OCI-M2 (cell line): ENCODE measurements around the gene NHS.

Source experiments
- DNase-seq: peaks from one replicate; lab custom pipeline; 2025; ENCODE audit not compliant: unreplicated experiment; lab: John Stamatoyannopoulos, UW

Gene NHS

DNA sequence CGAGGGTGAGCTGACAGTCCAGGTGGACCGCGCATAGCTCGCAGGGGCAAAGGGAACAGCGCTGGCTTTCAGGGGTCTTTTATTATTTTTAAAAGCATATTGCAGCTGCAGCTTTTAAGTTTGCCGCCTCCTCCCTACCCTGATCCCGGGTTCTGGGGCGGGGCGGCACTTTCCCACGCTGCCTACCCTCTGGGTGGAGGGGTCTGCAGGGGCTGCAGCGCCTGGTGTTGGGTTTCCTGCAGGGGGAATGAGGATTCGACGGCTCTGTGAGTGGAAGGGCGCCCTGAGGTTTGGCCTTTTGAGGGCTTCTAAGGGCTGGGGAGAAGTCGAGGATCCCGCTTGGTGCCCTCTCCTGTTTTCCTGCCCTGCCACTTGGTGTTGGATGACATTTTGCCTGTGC, 281.6 kb downstream of the NHS start:
- no peak for DNase-seq

DNA sequence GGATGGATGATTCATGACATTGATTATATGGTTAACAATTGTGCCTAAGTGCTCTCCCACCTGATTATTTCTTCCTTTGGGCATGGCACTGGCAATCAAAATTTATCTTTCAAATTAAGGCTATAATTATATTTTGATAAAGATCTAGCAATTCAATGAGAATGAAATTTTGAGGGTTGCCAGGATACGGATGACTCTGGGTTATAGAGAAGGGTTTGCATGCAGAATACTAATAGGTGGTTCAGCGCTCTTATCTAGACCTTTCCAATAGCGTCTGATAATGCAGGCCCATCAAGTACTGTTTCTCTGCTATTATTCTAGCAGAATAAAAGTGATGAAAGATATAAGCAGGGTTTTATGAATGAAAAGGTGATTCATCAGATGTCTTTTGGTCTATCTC, 287.4 kb downstream of the NHS start:
- DNase-seq: no peak

DNA sequence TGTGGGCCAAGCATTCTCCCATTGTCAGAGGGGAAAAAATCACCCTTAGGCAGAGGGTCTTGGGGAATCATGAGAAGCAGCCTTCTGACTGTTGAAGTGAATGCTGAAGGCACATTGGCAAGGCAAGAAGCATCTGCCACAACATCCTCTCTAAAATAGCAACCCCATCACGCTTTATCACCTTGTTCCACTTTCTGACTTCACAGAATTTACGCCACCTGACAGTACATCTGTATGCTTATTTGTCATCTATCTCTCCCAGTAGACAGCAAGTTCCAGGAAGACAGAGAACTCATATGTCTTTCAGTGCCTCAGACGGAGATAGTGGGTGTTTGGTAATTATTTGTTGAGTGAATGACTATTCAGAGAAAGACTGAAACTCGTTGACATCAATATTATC, 293.9 kb downstream of the NHS start:
- DNase-seq: no peak

DNA sequence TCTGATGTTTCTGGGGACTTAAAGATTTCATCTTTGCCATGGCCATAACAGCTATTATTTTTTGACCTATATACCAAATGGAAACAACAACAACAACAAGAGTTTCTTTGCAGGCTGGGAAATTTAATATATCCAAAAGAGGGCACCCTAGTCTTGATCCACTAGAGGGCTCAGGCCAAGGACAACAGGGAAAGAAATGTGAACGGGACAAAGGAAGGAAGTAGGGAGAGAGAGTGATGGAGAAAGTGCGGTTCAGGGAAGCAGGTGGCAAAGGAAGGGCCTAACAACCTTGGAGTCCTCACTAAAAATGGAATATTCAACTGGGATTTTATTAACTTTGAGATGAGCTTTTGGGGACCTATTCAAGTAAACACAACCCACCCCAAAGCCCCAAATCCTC, 294.5 kb downstream of the NHS start:
- no peak for DNase-seq

DNA sequence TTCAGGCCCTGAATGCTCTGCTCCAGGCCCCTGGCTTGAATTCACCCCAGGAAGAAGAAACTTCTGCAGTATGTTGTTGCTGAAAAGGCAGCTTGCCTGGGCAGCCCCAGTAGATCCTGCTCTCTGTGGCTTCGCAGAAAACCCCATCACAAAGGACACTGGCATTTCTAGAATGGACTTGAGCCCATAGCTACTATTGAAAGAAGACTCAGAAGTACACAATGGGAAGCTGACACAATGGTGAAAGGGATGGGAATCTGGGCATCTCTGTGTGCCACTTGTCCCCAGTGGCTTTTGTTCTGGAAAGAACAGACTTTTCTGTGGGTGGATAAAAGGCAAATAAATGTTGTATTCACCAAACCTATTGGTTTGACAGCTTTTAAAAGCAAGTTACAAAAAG, 294.9 kb downstream of the NHS start:
- DNase-seq: no peak

DNA sequence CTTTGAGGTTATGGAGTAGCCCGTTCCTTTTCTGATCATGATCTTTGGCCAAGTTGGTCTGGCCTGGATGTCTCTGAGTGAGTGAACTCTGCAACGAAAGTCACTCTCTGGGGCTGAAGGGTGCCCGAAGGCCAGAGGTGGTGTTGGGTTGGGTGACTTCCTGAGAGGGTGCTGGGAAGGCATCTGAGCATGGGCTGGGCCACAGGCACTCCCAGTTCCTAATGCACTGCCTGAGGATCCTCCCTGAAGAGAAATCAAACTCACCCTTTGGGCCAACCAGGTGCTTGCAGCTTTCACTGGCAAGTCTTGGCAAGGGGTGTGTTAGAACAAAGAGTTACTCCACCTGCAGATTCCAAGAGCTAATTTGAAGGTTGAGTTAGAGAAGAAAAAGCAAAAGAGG, 295.9 kb downstream of the NHS start:
- DNase-seq: no peak

DNA sequence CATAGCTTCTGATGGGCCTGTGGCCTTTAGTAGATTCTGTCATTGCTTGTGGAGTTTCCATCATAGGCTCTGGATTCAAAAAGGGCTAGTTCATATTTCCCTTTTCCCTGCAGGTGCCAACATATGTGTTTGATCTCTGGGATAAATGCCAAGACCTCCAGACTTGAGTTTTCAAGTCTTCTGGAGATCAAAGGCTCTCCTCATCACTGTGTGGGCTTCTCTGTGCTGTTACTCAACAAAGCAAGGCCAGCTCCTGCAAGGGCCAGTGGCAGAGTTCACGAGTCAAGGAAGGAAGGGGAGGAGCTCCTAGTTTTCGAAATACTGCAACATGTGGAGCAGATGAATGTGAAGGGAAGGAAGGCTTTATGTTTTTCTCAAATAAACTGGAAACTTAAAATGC, 299.6 kb downstream of the NHS start:
- no peak for DNase-seq

DNA sequence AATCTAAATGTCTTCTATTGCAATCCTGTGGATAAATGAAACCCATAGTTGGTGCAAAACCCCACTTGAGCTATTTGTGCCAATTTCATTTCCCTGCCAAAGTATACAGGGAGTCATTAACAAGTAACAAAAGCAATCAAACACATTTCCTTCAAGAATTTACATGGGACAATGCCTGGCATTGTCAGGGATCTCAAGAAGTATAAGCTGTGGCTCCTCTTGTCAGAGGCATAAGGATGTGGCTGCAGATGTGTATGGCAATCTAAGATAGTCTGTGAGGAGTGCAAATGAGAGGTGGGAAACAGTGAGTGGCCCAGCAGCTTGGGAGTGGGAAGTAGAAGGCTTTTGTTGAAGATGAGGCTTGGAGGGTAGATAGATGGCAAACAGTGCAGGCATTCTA, 304.3 kb downstream of the NHS start:
- DNase-seq: no peak

DNA sequence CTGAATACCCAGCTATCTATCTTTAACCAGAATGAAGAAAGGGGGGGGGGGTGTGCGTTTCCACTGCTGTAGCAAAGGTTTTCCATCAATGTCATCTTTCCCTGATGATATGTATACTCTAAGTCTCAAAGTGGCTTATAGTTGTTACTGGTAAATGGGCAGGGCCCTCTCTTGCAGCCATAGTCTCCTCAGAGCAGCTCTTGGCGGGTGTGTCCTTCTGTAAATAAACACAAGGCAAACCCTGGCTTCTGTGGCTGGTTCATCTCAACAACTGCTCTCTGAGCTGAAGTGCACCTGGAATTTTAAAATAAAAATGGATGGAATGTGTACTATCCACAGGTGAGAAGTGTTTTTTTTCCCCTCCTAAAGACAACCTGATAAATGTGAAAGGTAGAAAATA, 304.8 kb downstream of the NHS start:
- DNase-seq: no peak

DNA sequence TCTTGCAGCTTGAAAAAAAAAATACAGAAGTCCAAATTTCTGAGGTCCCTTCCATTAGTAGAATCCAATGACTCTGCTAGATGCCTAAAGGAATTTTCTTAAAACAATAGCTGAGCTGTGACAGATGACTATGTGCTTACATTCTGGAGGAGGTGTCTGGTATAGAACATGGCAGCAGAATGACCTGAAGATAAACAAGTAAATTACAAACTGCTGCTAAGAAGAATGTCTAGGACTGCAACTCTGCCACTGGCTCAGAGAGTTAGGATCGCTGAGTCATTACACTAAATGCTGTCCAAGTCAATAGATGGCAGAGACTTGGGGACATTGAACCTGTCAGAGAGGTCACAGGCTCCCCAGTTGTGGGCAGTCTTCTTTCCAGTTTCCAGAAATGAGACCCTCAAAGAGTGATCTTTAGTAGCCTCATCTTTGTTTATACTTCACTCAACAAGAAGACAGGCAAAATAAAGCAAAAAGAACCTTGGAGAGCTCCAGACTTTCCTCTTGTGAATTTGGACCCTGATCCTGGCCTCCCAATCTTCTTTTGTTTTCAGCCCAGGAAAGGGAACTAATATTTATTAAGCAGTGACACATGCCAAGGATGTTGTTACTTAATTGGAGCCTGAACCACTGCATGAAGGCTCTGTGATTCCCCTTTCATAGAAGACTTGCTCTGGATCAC, 305.9 kb downstream of the NHS start:
- no peak for DNase-seq

DNA sequence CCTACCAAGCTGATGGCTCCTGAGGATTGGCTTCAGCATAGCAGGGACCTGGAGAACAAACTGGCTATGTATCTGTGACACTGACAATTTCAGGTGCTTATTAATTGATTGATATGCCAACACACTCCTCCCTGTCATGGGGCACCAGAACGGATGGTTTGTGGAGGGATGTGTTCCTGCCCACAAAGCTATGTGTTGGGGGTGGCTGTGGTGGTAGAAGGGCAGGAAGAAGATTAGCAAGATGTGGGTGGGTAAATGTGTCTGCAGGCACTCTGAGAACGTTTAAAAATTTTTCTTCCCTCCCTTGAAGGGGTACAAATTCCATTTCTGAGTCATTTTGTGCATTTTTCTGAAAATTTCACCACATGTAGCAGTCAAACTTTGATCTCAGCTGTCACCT, 307.3 kb downstream of the NHS start:
- DNase-seq: no peak

DNA sequence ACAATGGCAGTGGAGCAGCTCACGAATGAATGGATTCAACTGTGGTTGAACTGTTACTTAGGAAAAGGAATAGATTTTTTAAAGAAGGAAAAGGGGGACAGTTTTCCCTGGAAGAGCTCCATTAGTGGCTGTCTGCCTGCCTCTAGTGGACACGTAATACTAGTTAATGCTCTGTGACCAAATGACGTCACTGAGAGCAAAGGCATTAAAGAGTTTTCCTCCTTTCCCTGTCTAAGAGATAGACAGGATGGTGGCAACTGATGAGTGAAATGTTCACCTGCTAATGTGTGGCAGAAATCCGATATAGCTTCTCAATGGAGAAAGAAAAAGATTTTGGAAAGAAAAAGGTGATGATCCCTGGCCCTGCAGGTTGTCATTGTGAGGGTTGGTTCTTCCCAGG, 310.0 kb downstream of the NHS start:
- no peak for DNase-seq

DNA sequence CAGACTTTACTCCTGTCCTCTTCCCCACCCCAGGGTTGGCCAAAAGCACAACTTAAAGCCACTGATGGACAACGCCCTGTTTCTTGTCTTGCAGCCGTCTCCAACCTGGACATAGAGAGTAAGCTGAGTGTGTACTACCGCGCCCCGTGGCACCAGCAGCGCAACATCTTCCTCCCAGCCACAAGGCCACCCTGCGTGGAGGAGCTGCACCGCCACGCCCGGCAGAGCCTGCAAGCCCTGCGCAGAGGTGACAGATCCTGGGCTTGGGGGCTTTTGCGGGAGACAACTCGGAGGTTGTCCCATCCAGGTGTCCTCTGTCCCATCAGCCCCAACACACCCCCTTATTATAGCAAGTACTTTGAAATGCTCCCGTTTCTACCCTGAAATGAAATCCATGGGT, 312.6 kb downstream of the NHS start:
- DNase-seq: no peak

DNA sequence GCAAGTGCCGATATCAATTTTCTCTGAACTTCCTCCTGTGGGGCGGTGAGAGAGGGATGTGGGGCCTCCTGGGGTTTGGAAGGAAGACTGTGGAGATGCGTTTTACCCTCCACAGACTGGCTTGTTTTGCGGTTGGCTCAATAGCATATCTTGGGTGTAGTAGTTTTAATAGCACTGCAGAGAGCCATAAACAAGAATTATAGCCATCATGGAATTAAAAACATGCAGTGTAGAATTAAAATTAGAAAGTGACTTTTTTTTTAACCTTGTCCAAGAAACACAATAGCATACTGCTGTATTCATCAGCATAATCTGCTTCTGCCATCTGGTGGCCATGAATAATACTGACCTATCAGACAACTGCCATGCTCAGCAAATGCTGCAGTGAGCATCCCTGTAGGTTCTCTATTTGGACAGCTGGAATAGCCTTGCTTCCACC, 315.0 kb downstream of the NHS start:
- peak; percentile 0 for DNase-seq

DNA sequence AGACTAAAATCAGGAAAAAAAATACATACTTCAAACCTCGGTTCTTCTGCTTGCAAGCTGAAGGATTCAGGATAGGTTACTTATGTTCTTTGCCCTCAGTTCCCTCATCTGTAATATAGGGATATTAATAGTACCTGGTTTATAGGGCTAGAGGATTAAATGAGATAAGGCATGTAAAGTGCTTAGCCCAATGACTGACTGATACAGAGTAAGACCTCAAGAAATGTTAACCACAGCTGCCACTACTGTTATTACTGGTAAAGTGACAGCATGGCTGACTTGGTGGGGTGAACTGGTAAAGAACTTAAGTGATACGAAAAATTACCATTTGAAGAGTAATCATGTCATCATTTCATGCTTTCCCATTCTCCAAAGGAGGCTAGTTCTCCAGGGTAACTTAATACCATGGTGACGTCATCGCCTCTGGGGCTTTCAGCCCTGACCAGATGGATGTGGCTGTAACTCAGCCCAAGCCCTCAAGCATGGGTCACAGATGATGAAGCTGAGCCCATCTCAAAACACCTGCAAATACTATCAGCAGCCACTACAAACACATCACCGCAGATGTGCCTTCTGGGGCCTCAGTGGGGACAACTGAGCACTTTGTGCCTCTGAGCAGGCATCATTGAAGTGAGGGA, 317.8 kb downstream of the NHS start:
- no peak for DNase-seq

DNA sequence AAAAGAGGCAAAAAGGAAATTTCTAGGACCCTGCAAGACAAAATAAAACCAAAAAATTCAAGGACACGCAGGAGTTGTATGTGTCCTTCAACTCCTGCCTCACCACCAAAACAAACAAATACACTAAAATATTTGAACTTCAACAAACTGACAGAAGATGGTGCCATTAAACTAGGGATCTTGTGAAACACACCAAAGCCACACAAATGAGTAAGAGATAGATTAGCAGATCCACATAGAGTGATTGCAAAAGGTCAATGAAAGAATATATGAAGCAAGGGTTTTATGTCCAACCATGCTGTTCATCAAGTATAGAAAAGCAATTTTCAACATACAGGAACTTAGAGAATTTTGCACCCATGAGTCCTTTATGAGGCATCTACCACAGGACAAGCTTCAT, 322.2 kb downstream of the NHS start:
- DNase-seq: no peak

DNA sequence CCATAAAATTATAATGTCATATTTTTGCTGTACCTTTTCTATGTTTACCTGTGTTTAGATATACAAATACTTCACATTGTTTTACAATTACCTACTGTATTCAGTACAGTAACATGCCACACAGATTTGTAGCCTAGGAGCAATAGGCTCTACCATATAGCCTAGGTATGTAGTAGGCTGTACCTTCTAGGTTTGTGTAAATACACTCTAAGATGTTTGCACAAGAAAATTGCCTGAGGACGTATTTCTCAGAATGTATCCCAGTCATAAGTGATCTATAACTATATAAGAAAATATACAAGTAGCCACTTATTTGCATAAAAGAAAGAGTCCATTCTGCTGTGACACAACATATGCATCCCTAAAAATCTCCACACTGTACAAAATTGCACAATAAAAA, 326.0 kb downstream of the NHS start:
- no peak for DNase-seq

DNA sequence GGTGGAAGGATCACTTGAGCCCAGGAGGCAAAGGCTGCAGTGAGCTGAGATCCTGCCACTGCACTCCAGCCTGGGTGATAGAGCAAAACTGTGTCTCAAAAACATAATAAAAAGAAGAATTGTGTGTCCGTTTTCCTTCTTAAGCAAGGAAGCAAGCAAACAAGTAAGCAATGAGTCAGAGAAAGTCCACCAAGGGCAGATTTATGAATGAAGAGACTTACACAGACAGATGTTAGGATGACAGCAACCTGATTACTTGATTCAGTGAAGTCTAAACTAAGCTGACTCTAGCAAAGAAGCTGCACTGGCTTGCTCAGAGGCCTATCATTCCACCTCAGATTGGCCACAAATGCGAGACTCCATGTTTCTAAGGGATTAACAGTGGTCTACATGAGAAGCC, 328.2 kb downstream of the NHS start:
- no peak for DNase-seq

DNA sequence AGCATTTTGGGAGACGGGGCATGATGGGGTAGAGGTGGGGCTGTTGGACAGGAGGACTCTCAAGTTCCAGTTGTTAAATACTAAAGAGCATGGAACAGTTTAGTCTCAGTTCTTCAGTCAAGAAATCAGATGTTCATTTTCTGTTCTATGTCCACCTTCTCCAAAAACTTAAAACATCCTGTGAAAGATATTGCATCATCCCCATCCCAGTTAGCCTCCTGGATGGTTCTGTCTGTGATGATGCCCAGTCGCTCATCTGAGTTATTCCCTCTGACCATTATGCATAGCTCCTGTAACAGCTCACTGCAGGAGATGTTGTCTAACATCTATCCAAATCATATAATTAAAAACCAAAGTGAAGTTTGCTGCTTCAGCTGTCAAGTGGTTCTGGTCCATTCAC, 330.2 kb downstream of the NHS start:
- no peak for DNase-seq

DNA sequence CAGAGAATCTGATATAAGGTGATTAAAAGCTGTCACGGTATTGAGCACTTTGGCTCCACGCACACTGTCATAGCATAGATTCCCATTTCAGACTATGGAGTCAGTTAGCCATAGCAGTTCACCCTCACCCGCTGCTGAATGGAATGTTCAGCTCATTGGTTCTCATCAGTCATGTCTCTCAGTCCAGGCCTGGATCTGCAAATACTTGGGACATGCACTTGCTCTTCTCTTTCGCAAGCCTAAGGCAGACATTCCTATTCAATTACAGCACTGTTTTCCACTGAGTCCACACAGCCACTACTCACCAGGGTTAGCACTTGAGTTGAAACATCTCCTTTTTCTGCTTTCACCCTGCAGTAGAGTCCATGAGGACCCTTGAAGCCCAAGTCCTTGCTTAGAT, 331.7 kb downstream of the NHS start:
- DNase-seq: no peak

DNA sequence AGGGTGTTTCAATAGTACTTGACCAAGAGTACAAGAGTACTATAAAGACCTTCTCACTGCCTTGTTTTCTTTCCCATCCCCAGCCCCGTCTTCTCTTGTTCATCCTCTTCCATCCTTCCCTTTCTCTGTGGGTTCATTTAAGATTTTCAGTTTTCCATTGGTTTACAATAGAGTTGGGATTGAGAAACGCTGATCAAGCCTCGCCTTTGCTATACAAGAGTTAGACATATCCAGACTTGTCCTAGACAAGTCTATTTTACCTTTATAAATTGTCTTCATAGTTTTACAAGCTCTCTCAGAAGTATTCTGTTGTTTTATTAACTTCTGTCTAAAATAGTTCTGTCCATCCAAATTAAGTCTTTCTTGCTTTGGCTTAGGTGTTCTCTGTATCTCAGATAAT, 332.7 kb downstream of the NHS start:
- no peak for DNase-seq

DNA sequence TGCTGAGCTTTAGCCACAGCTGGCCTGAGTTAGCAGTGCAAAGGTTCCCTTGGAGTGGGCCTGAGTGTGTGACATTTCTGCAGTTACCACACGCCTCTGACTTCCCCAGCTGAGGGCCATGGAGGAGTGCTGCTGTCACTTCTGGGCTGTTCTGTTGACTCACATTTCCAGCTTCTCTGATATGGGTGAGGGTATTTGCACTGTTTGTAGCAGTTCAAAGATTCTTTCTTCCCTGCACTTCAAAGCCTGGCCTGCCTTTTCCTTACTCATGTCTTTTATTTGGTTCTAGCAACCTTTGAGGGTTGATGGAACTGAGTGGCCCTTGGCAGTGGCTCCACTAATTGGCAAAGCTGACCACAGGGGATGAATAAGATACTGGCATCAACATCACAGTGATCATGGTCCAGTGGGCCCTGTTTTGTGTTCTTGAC, 335.9 kb downstream of the NHS start:
- DNase-seq: no peak

DNA sequence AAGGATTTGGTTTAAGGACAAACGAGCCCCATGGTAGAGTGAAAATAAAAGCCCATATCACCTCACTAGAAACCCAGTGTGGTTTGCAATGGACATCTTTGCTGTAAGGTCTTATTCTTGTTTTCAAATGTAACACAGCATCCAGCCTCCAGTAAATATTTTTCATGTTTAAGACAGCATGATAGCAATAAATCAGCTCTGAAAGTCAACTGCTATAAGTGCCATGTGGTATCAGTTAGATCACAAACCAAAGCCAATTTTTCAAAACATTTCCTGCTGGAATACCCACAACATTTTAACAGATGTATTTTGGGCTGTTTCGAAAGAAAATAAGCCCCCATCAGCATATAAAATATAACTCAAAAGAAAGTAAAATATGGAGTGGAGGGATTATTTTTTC, 338.3 kb downstream of the NHS start:
- DNase-seq: no peak
